IPS-NIHi7 (cell line): Measurements from ENCODE around the gene GDI1.
A peak's percentile ranks its signal among the peaks of the same experiment; 100 is the strongest.

Experiments
- DNase-seq: peaks from one replicate; pipeline ENCODE4 v3.0.0; 2012; ENCODE audit warnings: mixed read lengths; ENCODE audit errors: extremely low spot score

GDI1 gene

DNA sequence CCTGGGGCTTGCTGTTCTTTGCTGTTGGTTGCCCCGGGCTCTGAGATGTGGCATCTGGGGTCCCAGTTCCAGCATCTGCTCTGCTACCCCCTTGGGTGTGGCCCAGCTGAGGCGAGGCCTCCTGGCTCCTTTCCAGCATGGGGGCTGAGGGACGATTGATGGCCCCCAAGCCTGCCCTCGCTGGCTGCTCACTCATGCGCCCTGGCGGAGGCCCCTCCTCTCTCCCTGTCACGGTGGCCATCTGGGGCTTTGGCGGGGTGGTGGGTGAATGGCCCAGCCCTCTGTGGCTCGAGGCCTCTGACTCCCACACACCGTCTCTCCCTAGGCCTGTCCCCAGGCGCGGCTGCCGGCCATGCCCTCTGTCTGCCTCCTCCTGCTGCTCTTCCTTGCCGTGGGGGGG lies 22.9 kb downstream of the GDI1 start:
- no peak for DNase-seq

DNA sequence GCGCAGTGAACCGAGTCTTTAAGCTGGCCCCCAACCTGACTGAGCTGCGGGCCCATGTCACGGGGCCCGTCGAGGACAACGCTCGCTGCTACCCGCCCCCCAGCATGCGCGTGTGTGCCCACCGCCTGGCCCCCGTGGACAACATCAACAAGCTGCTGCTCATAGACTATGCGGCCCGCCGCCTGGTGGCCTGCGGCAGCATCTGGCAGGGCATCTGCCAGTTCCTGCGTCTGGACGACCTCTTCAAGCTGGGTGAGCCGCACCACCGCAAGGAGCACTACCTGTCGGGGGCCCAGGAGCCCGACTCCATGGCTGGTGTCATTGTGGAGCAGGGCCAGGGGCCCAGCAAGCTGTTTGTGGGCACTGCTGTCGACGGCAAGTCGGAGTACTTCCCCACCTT lies 23.4 kb downstream of the GDI1 start:
- DNase-seq, result no peak

- DNase-seq, result no peak
These were observed 25.4 kb downstream of the GDI1 start for GRCh38 chrX:154462396-154462795.

GRCh38 chrX:154463611-154464220 lies 26.8 kb downstream of the GDI1 start:
- no peak for DNase-seq

GRCh38 chrX:154464806-154465365 lies 27.9 kb downstream of the GDI1 start:
- no peak for DNase-seq

- DNase-seq, result no peak
These were observed 28.6 kb downstream of the GDI1 start for GRCh38 chrX:154465601-154466000.

GRCh38 chrX:154466036-154466435 lies 29.1 kb downstream of the GDI1 start:
- DNase-seq, result no peak

DNA sequence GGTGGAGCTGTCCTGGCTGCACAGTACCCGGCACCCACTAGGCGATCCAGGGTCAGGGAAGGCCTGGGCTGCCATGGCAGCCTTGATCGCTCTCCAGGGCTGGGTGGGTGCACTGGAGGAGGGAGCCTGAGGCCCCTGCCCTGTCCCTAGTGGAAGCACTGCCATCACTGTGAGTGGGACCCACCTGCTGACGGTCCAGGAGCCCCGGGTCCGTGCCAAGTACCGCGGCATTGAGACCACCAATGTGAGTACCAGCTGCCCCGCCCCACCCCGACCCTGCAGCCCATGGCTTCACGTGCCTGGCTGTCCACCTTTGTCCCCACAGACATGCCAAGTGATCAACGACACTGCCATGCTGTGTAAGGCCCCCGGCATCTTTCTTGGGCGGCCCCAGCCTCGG lies 30.0 kb downstream of the GDI1 start:
- DNase-seq, result no peak

- no peak for DNase-seq
These were observed 30.6 kb downstream of the GDI1 start for GRCh38 chrX:154467556-154467955.

GRCh38 chrX:154468217-154468616 lies 31.3 kb downstream of the GDI1 start:
- no peak for DNase-seq

DNA sequence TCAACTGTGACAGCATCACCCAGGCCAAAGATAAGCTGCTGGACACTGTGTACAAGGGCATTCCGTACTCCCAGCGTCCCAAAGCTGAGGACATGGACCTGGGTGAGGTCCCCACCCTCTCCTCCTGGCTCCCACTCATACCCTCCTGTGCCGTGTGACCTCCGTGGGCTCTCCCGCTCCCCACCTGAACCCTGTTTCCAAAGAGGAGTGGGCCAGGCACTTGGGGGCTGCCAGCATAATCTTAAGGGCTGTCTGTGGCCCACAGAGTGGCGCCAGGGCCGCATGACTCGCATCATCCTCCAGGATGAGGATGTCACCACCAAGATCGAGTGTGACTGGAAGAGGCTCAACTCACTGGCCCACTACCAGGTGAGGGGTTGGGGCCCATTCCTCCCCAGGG lies 32.2 kb downstream of the GDI1 start:
- DNase-seq, result no peak

- no peak for DNase-seq
These were observed 32.9 kb downstream of the GDI1 start for GRCh38 chrX:154469880-154470279.

DNA sequence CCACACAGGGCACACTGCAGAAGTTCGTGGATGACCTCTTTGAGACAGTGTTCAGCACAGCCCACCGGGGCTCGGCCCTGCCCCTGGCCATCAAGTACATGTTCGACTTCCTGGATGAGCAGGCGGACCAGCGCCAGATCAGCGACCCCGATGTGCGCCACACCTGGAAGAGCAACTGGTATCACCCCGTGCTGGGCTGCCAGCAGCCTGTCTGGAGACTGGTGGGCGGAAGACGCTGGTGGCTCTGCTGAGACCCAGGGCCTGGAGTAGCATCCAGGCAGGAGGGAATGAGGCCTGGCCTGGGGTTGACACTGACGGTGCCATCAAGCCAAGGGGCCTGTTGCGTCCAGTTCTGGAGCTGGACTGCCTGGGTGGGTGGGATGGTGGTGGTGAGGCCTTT lies 33.5 kb downstream of the GDI1 start:
- no peak for DNase-seq

- no peak for DNase-seq
These were observed 34.1 kb downstream of the GDI1 start for GRCh38 chrX:154470914-154471568.

- no peak for DNase-seq
These were observed 35.1 kb downstream of the GDI1 start for GRCh38 chrX:154471839-154472684.

- DNase-seq, result no peak
These were observed 36.0 kb downstream of the GDI1 start for GRCh38 chrX:154472685-154473632.

GRCh38 chrX:154473683-154474082 lies 36.7 kb downstream of the GDI1 start:
- DNase-seq, result no peak

DNA sequence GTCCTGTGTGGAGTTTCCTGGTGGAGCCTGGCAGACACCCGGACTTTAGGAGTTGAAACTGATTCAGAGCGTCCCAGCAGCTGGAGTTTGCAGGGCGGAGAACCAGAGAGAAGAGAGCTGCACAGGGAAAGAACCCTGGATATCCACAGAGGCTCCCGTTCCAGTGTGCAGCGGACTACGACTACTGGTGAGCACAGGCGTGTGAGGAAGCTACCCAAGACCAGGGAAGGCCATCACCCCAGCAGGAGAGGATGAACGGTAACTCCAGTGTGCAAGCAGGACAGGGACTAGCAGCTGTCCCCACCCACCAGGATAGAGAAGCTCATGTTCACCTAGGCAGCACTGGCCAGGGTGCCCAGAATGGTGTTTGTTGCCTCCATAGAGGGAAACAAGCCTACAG lies 39.9 kb downstream of the GDI1 start:
- no peak for DNase-seq

DNA sequence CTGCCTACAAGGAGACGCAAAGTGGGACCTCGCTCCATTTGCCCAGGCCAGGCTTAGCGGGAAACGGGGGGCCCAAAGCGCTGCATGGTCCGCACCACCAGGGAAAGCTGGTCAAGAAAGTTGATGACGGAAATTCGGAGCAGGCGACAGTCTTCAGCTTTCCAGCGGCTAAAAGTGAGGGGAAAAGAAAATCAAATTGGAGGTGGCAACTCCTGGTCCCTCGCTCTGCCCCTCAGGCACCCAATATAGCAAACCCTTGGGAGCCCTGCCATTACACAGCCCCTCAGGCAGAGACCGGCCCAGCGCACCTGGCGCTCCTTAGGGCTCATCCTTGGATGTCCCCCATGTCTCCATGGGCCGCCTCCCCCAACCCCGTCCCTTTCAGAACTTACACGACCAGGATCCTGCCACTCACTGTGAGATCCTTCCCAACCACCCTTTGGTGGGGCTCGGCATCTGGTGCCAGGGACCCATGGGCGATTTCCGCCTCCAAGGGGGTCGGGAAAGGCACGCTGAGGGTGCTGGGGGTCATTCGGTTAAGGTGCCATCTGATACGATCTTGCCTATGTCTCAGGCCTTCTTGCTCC lies 41.0 kb downstream of the GDI1 start:
- DNase-seq, result no peak

DNA sequence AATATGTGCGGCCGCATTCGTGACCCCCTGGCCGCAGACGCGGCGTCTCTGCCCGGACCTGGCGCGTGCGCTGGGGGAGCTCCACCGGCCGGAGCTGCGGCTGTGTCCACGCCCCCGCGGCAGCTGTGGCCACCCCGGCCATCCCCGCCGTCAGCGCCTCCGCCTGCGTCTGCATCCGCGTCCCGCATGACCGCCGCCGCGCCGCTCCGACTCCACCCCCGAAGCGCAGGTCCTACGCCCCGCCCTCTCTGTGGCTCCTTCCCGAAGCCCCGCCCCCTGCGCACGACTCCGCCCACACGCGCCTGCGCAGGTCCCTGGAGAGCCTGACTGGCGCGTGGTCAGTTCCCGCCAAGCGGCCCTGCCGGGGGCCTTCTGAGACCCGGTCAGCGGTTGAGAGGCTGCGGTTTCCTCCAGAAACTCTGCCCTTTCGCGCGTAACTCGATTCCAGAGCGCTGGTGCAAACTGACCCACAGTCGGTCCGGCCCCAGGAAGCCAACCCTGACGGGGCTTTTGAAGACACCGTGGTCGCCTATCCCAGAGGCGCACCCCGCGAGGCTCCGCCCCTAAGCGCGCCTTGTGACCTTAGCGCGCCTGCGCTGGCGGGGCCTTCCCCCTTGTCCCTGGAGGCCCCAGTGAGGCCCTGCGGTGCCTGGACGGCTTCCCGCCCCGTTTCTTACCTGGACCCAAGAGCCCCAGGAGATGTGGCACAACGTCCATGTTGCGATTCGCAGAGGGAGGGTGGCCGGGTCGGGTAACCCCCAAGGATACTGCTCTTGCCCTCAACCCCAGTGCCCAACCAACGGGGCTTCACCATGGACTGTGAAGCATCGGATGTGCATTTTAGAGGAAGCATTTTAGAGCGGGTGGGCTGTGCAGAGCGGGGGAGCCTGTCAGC lies 42.0 kb downstream of the GDI1 start, which contains the start of gene LAGE3:
TSS of gene LAGE3 (minus strand) at position 554 of the 895 bp plus-strand sequence. CDS start at position 188, 366 bp downstream.
- peak; percentile 83 for DNase-seq
